CD8-positive, alpha-beta memory T cell (primary cell): ENCODE data around the gene MAOA. TPM values are rescaled to one million over a fixed set of nuclear protein-coding genes. Genes with fewer than 3 reads are reported as not detected.
"Not testable (repeated sequence)": the region's sequence is repeated elsewhere in the genome, so short reads cannot be mapped to it uniquely, and the experiment has no call there.

Source experiments
- CTCF ChIA-PET: fragments of 350-600 bp; sonication (Branson Sonifier 250); formaldehyde crosslinking; loops from one replicate; lab custom pipeline; 2021; ENCODE audit warnings: antibody characterized with exemption; lab: Charles Lee
- POLR2A ChIA-PET: fragments of 350-600 bp; sonication (Branson Sonifier 250); formaldehyde crosslinking; loops from one replicate; lab custom pipeline; 2021; ENCODE audit warnings: antibody characterized with exemption; lab: Charles Lee
- DNase-seq, 5 donors: peaks; one replicate each; pipeline versions ENCODE4 v3.0.0 to v3.0.0-alpha.2; 2020 to 2022; ENCODE audit warnings: mixed read lengths in 1 of 5
- H3K27ac ChIP-seq: one replicate; pipeline ENCODE4 v1.7.0; 2013; ENCODE audit warnings: low read depth, mild to moderate bottlenecking, low read length, moderate library complexity
- H3K27me3 ChIP-seq: 2 replicates; pipeline ENCODE4 v1.7.0; 2013; ENCODE audit warnings: low read length, mild to moderate bottlenecking; ENCODE audit not compliant: insufficient read depth, poor library complexity, severe bottlenecking
- H3K36me3 ChIP-seq: 2 replicates; pipeline ENCODE4 v1.7.0; 2013; ENCODE audit warnings: mild to moderate bottlenecking, low read length, moderate library complexity; ENCODE audit not compliant: insufficient read depth
- H3K4me1 ChIP-seq: 2 replicates; pipeline ENCODE4 v1.7.0; 2013; ENCODE audit warnings: mild to moderate bottlenecking, low read length, moderate library complexity; ENCODE audit not compliant: insufficient read depth
- H3K4me3 ChIP-seq: 2 replicates; pipeline ENCODE4 v1.7.0; 2013; ENCODE audit warnings: mild to moderate bottlenecking, low read length
- H3K9me3 ChIP-seq: 2 replicates; pipeline ENCODE4 v1.7.0; 2013; ENCODE audit warnings: mild to moderate bottlenecking, low read length
- H3K27ac Mint-ChIP-seq, 8 donors: one replicate each; pipeline ENCODE4 v1.8.0; 2020 to 2021; ENCODE audit warnings: mixed read lengths in 8 of 8, mild to moderate bottlenecking in 6 of 8, inconsistent platforms in 3 of 8, moderate library complexity in 3 of 8
- H3K27me3 Mint-ChIP-seq, 2 donors: one replicate each; pipeline ENCODE4 v1.8.0; 2020 to 2021; ENCODE audit warnings: mixed read lengths in 2 of 2, mild to moderate bottlenecking in 1 of 2, moderate library complexity in 1 of 2
- H3K36me3 Mint-ChIP-seq, 3 donors: one replicate each; pipeline ENCODE4 v1.8.0; 2020 to 2021; ENCODE audit warnings: mixed read lengths in 3 of 3, inconsistent platforms in 1 of 3, mild to moderate bottlenecking in 1 of 3
- H3K4me1 Mint-ChIP-seq, 3 donors: one replicate each; pipeline ENCODE4 v1.8.0; 2020 to 2021; ENCODE audit warnings: mixed read lengths in 3 of 3, inconsistent platforms in 1 of 3, mild to moderate bottlenecking in 1 of 3
- H3K4me3 Mint-ChIP-seq, 7 donors: one replicate each; pipeline ENCODE4 v1.8.0; 2020 to 2021; ENCODE audit warnings: mixed read lengths in 7 of 7, mild to moderate bottlenecking in 6 of 7, moderate library complexity in 4 of 7, inconsistent platforms in 2 of 7
- H3K9me3 Mint-ChIP-seq, 5 donors: one replicate each; pipeline ENCODE4 v1.8.0; 2020 to 2022; ENCODE audit warnings: mixed read lengths in 5 of 5, mild to moderate bottlenecking in 3 of 5, moderate library complexity in 2 of 5, inconsistent platforms in 1 of 5
- polyA plus RNA-seq: library from polyadenylated mRNA; unstranded; fragments of 300-500 nt; fragmentation: Illumina TruSeq; gene quantifications from one replicate; pipeline ENCODE4 v1.2.3, GENCODE V29; 2021
- total RNA-seq, 2 experiments: library from RNA; stranded (reverse); gene quantifications; one replicate each; pipeline ENCODE4 v1.2.3, GENCODE V29; 2021

The MAOA gene
- total and polyA plus RNA-seq, 3 experiments from 2014 or later = 4.4 to 22.5 (median 19.1) TPM

GRCh38 chrX:43720961-43721360 is 64.9 kb downstream of the MAOA start:
- H3K27me3 Mint-ChIP-seq = peaks cover 0 to 4% of the 10 kb centered on the region in 2 donors
- Histone ChIP-seq H3K27me3 (no peaks in the 10 kb centered on the region), H3K4me1 (no peaks in the 10 kb centered on the region), H3K27ac (no peak overlapping the region), H3K36me3 (no peaks in the 10 kb centered on the region), H3K9me3 (no peaks in the 10 kb centered on the region), H3K4me3 (no peak overlapping the region)
- POLR2A ChIA-PET = no interaction called here
- no peak overlapping the region for H3K27ac Mint-ChIP-seq
- CTCF ChIA-PET = no interaction called here
- H3K4me3 Mint-ChIP-seq = no peak overlapping the region
- no peaks in the 10 kb centered on the region for H3K36me3 Mint-ChIP-seq
- peaks cover 0 to 2% (median 0%) of the 10 kb centered on the region in 5 donors for H3K9me3 Mint-ChIP-seq
- DNase-seq = no peak
- no peaks in the 10 kb centered on the region for H3K4me1 Mint-ChIP-seq

GRCh38 chrX:43725227-43725626 is 69.1 kb downstream of the MAOA start:
- H3K9me3 Mint-ChIP-seq, H3K27me3 ChIP-seq, DNase-seq, H3K4me1 ChIP-seq, H3K4me1 Mint-ChIP-seq, H3K27me3 Mint-ChIP-seq, CTCF ChIA-PET, H3K4me3 Mint-ChIP-seq, H3K27ac Mint-ChIP-seq, H3K27ac ChIP-seq, H3K4me3 ChIP-seq, H3K9me3 ChIP-seq, H3K36me3 Mint-ChIP-seq, POLR2A ChIA-PET, H3K36me3 ChIP-seq: not testable (repeated sequence)

DNA sequence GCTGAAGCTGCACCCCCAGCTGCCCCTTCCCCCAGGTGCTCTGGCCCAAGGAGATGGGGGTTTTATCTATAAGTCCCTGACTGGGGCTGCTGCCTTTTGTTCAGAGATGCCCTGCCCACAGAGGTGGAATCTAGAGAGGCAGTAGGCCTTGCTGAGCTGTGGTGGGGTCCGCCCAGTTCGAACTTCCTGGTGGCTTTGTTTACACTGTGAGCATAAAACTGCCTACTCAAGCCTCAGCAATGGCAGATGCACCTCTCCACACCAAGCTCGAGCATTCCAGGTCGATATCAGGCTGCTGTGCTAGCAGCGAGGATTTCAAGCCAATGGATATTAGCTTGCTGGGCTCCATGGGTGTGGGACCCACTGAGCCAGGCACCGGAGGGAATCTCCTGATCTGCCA is 71.2 kb downstream of the MAOA start:
- POLR2A ChIA-PET, H3K4me1 Mint-ChIP-seq, H3K36me3 Mint-ChIP-seq, H3K27ac ChIP-seq, H3K4me3 ChIP-seq, H3K4me1 ChIP-seq, H3K36me3 ChIP-seq, CTCF ChIA-PET, H3K27me3 ChIP-seq, H3K27ac Mint-ChIP-seq, H3K9me3 ChIP-seq, H3K9me3 Mint-ChIP-seq, DNase-seq, H3K4me3 Mint-ChIP-seq: not testable (repeated sequence)
- peaks cover 4 to 13% of the 10 kb centered on the region in 2 donors for H3K27me3 Mint-ChIP-seq

DNA sequence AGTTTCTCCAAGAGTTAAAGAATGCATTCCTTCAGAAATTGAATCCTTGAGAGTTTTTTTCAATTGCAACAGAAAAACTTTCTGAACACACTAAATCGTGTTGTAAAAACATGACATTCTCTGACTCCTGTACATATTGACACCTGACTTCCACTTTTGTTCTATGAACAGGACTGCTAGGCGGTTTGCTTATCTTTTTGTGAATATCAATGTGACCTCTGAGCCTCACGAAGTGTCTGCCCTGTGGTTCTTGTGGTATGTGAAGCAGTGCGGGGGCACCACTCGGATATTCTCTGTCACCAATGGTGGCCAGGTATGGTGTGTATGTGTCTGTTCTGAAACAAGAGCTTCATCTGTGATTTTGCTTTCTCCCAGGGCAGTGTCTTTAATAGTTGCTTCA is 71.9 kb downstream of the MAOA start:
- H3K36me3 ChIP-seq = no peaks in the 10 kb centered on the region
- H3K27ac ChIP-seq = no peak overlapping the region
- H3K4me3 ChIP-seq = no peak overlapping the region
- no peak for DNase-seq
- Mint-ChIP-seq H3K4me1 (peaks cover 0 to 3% (median 0%) of the 10 kb centered on the region in 3 donors), H3K36me3 (no peaks in the 10 kb centered on the region), H3K9me3 (peaks cover 0 to 2% (median 0%) of the 10 kb centered on the region in 5 donors), H3K4me3 (no peak overlapping the region), H3K27me3 (peaks cover 4 to 13% of the 10 kb centered on the region in 2 donors), H3K27ac (no peak overlapping the region)
- no peaks in the 10 kb centered on the region for H3K27me3 ChIP-seq
- H3K4me1 ChIP-seq = no peaks in the 10 kb centered on the region
- ChIA-PET CTCF (no interaction called here), POLR2A (no interaction called here)
- no peaks in the 10 kb centered on the region for H3K9me3 ChIP-seq

DNA sequence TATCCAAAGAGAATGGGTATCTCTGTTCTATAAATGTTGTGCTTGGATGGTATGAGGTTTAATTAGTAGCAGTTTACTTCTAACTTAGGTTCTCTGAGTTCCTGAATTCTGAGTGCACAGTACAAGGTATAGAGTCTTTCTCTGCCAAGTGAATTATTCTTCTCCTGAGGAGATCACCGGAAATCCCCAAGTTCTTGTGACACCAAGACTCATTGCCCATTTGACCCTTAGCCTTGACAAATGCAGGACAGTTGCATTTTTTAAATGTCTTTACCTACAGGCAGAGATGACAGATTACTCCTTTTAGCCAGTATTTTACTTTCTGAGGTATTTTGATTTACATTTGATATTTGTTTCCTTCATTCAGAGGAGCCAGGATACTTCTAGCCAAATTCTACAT is 72.9 kb downstream of the MAOA start:
- H3K27ac ChIP-seq = no peak overlapping the region
- POLR2A ChIA-PET = no interaction called here
- no peaks in the 10 kb centered on the region for H3K36me3 ChIP-seq
- H3K27me3 Mint-ChIP-seq = peaks cover 4 to 13% of the 10 kb centered on the region in 2 donors
- DNase-seq = no peak
- H3K4me3 ChIP-seq = no peak overlapping the region
- no peaks in the 10 kb centered on the region for H3K27me3 ChIP-seq
- H3K4me1 Mint-ChIP-seq = peaks cover 0 to 3% (median 0%) of the 10 kb centered on the region in 3 donors
- no peaks in the 10 kb centered on the region for H3K9me3 ChIP-seq
- no peak overlapping the region for H3K27ac Mint-ChIP-seq
- no peaks in the 10 kb centered on the region for H3K36me3 Mint-ChIP-seq
- no peaks in the 10 kb centered on the region for H3K9me3 Mint-ChIP-seq
- no peaks in the 10 kb centered on the region for H3K4me1 ChIP-seq
- H3K4me3 Mint-ChIP-seq = no peak overlapping the region
- CTCF ChIA-PET = no interaction called here

GRCh38 chrX:43731086-43731485 is 75.0 kb downstream of the MAOA start:
- H3K4me1 Mint-ChIP-seq = peaks cover 0 to 3% (median 0%) of the 10 kb centered on the region in 3 donors
- POLR2A ChIA-PET = no interaction called here
- no peaks in the 10 kb centered on the region for H3K36me3 Mint-ChIP-seq

DNA sequence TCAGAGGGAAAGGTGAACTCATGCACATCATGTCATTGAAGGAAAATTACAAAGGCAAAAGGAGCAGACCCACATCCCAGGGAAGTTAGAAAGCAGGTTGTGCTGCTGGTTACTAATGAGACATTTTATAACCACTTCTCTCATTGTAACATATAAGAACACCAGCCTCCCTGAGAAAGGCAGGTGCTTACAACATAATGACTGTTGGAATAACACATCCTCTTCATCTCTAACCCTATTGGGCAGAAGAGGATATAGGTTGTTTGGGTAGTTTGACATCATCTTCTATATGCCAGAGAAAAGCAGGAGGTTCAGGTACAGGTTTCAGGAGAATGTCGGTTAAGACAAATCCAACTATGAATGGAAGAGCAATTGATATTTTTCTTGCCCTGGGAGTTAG is 77.6 kb downstream of the MAOA start:
- ChIA-PET POLR2A (no interaction called here), CTCF (no interaction called here)
- Mint-ChIP-seq H3K27me3 (peaks cover 4 to 10% of the 10 kb centered on the region in 2 donors), H3K4me3 (no peak overlapping the region), H3K4me1 (no peaks in the 10 kb centered on the region), H3K27ac (no peak overlapping the region), H3K36me3 (no peaks in the 10 kb centered on the region), H3K9me3 (no peaks in the 10 kb centered on the region)
- no peak for DNase-seq
- Histone ChIP-seq H3K4me1 (no peaks in the 10 kb centered on the region), H3K36me3 (no peaks in the 10 kb centered on the region), H3K9me3 (no peaks in the 10 kb centered on the region), H3K27me3 (no peaks in the 10 kb centered on the region), H3K27ac (no peak overlapping the region), H3K4me3 (no peak overlapping the region)

More at GRCh38 chrX:43731086-43731485, 75.0 kb downstream of the MAOA start:
- H3K27ac Mint-ChIP-seq = no peak overlapping the region
- H3K36me3 ChIP-seq = no peaks in the 10 kb centered on the region
- H3K4me1 ChIP-seq = no peaks in the 10 kb centered on the region
- H3K27me3 Mint-ChIP-seq = peaks cover 3 to 13% of the 10 kb centered on the region in 2 donors
- no peak overlapping the region for H3K4me3 Mint-ChIP-seq
- no peak overlapping the region for H3K27ac ChIP-seq
- no peaks in the 10 kb centered on the region for H3K9me3 ChIP-seq
- no peaks in the 10 kb centered on the region for H3K9me3 Mint-ChIP-seq
- no peaks in the 10 kb centered on the region for H3K27me3 ChIP-seq
- CTCF ChIA-PET = no interaction called here
- no peak overlapping the region for H3K4me3 ChIP-seq
- DNase-seq = no peak

GRCh38 chrX:43734444-43734843 is 78.3 kb downstream of the MAOA start:
- Mint-ChIP-seq H3K4me3 (no peak overlapping the region), H3K27ac (no peak overlapping the region), H3K36me3 (no peaks in the 10 kb centered on the region), H3K9me3 (no peaks in the 10 kb centered on the region), H3K27me3 (peaks cover 4 to 10% of the 10 kb centered on the region in 2 donors), H3K4me1 (no peaks in the 10 kb centered on the region)
- H3K4me3 ChIP-seq = no peak overlapping the region
- no peaks in the 10 kb centered on the region for H3K4me1 ChIP-seq
- H3K27me3 ChIP-seq = no peaks in the 10 kb centered on the region
- POLR2A ChIA-PET = no interaction called here
- CTCF ChIA-PET = no interaction called here
- H3K27ac ChIP-seq = no peak overlapping the region
- no peaks in the 10 kb centered on the region for H3K9me3 ChIP-seq
- no peaks in the 10 kb centered on the region for H3K36me3 ChIP-seq
- DNase-seq = no peak

DNA sequence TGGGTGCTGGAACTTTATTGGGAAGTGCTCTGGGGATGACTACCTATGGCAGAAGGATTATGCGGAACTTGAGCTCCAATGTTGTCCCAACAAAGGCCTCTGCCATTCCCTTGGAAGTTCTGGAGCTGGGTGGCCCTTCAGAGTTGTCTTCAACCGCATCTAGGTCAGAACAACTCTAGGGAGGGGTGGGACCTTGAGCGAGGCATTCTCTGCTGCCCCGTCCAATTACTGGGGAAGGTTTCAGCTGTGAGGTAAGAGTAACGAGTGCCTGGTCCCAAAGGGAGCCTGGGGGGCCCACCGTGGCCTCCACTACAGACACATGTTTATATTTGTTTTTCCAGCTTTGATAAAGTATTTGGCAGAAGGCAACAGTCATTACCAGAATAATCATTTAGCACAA is 79.4 kb downstream of the MAOA start:
- Histone ChIP-seq H3K27me3 (no peaks in the 10 kb centered on the region), H3K9me3 (no peaks in the 10 kb centered on the region), H3K36me3 (no peaks in the 10 kb centered on the region), H3K27ac (no peak overlapping the region), H3K4me3 (no peak overlapping the region), H3K4me1 (no peaks in the 10 kb centered on the region)
- CTCF ChIA-PET = interaction anchor here (1.1 kb wide), 1 partner anchor 15 kb away, joined by 3 read pairs; no protein-coding TSS in a partner anchor
- no peak for DNase-seq
- Mint-ChIP-seq H3K9me3 (no peaks in the 10 kb centered on the region), H3K4me1 (no peaks in the 10 kb centered on the region), H3K27me3 (peaks cover 7 to 9% of the 10 kb centered on the region in 2 donors), H3K36me3 (no peaks in the 10 kb centered on the region), H3K4me3 (no peak overlapping the region), H3K27ac (peak overlapping the region in 1 of 8 donors; percentile 11)
- POLR2A ChIA-PET = no interaction called here
